WERI-Rb-1 (cell line): ENCODE data around the gene ATP8B1.

Experiments used
- DNase-seq: peaks from one replicate; pipeline ENCODE4 v3.0.0-alpha.2; 2020
- H3K27ac ChIP-seq: fragments of 250-450 bp; sonication (Bioruptor Pico); 2 replicates; pipeline ENCODE4 v1.5.1; 2020; ENCODE audit warnings: mild to moderate bottlenecking, moderate library complexity
- H3K27me3 ChIP-seq: fragments of 250-450 bp; sonication (Bioruptor Pico); 2 replicates; pipeline ENCODE4 v1.5.1; 2021; ENCODE audit warnings: mild to moderate bottlenecking, low read depth, moderate library complexity; ENCODE audit not compliant: insufficient read depth, severe bottlenecking
- H3K36me3 ChIP-seq: fragments of 250-450 bp; sonication (Bioruptor Pico); 2 replicates; pipeline ENCODE4 v1.5.1; 2020; ENCODE audit warnings: mild to moderate bottlenecking, moderate library complexity
- H3K4me3 ChIP-seq: 2 replicates; pipeline ENCODE4 v1.5.1; 2011; ENCODE audit warnings: low read depth, mild to moderate bottlenecking, control low read depth, low read length
- H3K9me3 ChIP-seq: fragments of 250-450 bp; sonication (Bioruptor Pico); 2 replicates; pipeline ENCODE4 v1.5.1; 2021; ENCODE audit warnings: mild to moderate bottlenecking, moderate library complexity; ENCODE audit not compliant: severe bottlenecking
- TF ChIP-seq, protein P1 (sequence below): IDR thresholded peaks from 2 replicates; pipeline ENCODE4 v1.5.1; 2011; ENCODE audit warnings: low read depth, mild to moderate bottlenecking, control low read depth, inconsistent platforms, low read length

ATP8B1 gene

DNA sequence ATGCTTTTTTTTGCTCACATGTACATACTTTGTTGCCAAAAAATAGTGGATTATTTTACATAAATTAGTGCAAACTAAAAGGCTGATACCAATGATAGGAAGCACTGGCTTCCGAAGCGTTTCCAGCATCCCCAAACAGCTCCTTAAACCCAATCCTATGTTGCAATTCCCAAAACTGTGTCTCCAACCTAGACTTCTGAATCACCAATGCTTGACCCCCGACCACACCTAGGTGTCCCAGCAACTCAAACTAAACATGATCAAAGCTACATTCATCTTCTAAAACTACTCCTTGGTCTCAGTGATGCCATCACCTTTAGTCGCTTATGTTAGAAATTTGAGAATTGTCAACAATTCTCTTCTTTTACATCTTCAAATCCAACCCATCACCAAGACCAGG lies 13.4 kb downstream of the ATP8B1 start:
- H3K36me3 ChIP-seq = no peaks in the 10 kb centered on the region
- TF ChIP-seq, protein P1, sequence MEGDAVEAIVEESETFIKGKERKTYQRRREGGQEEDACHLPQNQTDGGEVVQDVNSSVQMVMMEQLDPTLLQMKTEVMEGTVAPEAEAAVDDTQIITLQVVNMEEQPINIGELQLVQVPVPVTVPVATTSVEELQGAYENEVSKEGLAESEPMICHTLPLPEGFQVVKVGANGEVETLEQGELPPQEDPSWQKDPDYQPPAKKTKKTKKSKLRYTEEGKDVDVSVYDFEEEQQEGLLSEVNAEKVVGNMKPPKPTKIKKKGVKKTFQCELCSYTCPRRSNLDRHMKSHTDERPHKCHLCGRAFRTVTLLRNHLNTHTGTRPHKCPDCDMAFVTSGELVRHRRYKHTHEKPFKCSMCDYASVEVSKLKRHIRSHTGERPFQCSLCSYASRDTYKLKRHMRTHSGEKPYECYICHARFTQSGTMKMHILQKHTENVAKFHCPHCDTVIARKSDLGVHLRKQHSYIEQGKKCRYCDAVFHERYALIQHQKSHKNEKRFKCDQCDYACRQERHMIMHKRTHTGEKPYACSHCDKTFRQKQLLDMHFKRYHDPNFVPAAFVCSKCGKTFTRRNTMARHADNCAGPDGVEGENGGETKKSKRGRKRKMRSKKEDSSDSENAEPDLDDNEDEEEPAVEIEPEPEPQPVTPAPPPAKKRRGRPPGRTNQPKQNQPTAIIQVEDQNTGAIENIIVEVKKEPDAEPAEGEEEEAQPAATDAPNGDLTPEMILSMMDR = no peak
- no peaks in the 10 kb centered on the region for H3K9me3 ChIP-seq
- no peak overlapping the region for H3K27ac ChIP-seq
- no peak overlapping the region for H3K4me3 ChIP-seq
- H3K27me3 ChIP-seq = no peaks in the 10 kb centered on the region
- no peak for DNase-seq

DNA sequence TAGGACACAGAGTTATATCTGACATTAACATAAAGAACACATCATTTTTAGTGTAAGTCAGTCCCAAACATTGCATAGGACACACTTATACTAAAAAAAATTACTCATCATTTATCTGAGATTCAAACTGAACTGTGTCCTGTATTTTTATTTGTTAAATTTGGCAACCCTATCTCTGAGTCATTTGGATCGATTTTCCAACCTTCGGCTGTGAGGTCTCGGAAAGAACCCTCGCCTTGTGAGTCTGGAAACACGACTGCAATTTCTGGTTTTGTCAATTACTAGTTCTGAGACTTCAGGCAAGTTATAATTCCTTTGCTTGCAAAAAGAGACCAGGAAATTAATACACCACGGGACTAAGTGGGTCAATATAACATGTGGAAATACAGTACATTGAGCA lies 14.0 kb downstream of the ATP8B1 start:
- H3K36me3 ChIP-seq = no peaks in the 10 kb centered on the region
- H3K4me3 ChIP-seq = no peak overlapping the region
- no peak overlapping the region for H3K27ac ChIP-seq
- H3K27me3 ChIP-seq = no peaks in the 10 kb centered on the region
- no peaks in the 10 kb centered on the region for H3K9me3 ChIP-seq
- DNase-seq = no peak
- TF ChIP-seq, protein P1 = no peak

DNA sequence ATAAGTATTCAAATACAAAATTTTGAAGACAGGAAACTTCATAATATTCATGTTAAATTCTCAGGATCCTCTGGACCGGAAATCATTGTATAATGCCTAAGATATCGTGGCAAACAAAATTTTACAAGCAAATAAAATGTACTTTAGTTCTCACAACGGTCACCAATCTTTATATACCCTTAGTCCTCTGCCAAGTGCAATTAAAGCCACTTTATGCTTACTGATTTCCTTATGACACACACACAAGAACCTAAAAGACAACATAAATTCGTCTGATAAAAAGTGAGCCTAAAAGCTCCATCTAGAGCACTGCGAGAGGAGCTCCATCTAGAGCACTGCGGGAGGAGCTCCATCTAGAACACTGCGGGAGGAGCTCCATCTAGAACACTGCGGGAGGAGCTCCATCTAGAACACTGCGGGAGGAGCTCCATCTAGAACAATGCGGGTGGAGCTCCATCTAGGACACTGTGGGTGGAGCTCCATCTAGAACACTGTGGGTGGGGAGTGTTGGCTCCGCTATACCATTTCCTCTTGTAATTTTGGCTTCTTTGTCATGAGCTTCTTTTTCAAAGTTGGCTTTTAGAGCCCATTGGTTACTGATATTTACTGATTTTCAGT lies 15.9 kb downstream of the ATP8B1 start:
- no peak overlapping the region for H3K27ac ChIP-seq
- DNase-seq = no peak
- H3K9me3 ChIP-seq = no peaks in the 10 kb centered on the region
- no peaks in the 10 kb centered on the region for H3K27me3 ChIP-seq
- TF ChIP-seq, protein P1 = no peak
- H3K4me3 ChIP-seq = no peak overlapping the region
- H3K36me3 ChIP-seq = no peaks in the 10 kb centered on the region

DNA sequence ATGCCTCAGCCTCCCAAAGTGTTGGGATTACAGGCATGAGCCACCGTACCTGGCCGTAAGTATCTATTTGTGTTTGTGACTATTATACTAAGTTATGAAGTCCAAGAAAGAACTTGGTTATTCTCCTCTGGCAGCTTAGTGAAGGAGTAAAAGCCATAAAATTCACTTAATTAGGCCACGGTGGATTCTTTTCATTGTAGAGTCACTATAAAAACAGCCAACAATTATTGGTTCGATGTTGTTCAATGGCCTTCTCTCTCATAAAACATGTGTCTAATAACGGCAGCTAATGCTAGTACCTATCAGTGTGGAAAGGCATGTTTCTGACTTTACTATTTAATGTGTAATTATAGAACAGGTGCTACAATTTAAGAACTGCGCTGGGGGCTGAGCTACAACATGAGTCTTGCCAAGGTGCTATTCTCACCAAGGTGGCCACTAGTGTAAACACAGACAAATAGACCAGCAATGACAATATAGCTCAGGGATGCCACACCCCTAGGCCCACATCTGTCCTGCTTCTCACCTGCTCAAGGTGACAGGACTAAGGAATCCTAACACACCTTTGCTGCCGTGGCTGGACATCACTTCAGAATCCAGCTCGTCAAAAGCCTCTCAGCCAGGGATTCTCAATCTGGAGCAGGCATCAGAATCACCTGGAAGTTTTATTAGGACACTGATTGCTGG lies 17.2 kb downstream of the ATP8B1 start:
- no peak overlapping the region for H3K27ac ChIP-seq
- H3K27me3 ChIP-seq = no peaks in the 10 kb centered on the region
- no peaks in the 10 kb centered on the region for H3K9me3 ChIP-seq
- DNase-seq = no peak
- TF ChIP-seq, protein P1 = no peak
- no peaks in the 10 kb centered on the region for H3K36me3 ChIP-seq
- no peak overlapping the region for H3K4me3 ChIP-seq

DNA sequence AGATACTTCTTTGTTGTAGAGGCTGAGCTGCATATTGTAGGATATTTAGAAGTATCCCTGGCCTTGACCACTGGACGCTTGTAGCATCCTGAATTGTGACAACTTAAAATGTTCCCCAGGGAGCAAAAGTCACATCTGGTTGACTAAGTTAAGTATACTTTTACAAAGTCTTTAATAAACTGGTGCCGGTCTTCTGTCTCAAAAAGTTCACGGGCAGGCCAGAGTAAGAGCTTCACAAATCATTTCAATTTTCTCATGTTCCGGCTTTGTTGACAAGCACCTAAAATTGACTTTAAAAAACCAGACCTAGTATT lies 18.4 kb downstream of the ATP8B1 start:
- no peak overlapping the region for H3K27ac ChIP-seq
- no peaks in the 10 kb centered on the region for H3K27me3 ChIP-seq
- H3K36me3 ChIP-seq = no peaks in the 10 kb centered on the region
- TF ChIP-seq, protein P1 = no peak
- DNase-seq = no peak
- H3K9me3 ChIP-seq = no peaks in the 10 kb centered on the region
- H3K4me3 ChIP-seq = no peak overlapping the region
